ENCODE results near the gene KCTD16. TPM values are rescaled to one million over a fixed set of nuclear protein-coding genes. Genes with fewer than 3 reads are reported as not detected.

KCTD16 gene
- total RNA-seq, 1 experiment from 2014 or later, result 0.64 TPM

DNA sequence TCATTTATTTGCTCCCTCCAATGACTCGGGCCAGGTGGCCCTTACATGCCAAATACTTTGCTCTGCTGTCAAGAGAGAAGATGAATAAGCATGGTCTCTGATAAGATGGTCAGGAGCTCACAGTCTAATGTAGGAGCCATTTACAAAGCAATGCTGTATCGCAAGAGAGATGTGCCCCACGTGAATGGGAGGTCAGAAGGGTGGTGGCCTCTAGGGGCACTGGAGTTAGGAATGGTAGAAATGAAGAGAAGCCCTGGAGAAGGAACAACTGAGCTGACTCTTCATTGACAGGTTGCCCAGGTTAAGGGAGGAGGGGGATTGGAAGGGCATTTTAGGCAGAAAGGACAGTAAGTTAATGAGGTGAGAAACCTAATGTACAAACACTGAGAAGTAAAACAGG lies 286.5 kb downstream of the KCTD16 start:
- H3K4me2 ChIP-seq (ENCODE audit: low read length), result no peak overlapping the region
- ATAC-seq, result no peak
- CTCF ChIA-PET, result no interaction called here
- no peaks in the 10 kb centered on the region for H3K4me1 ChIP-seq (ENCODE audit: control insufficient read depth in 1 of 2, insufficient read depth in 2 of 2, low read length in 2 of 2)
- no peak overlapping the region for H3K4me3 ChIP-seq (replicated peaks in 1 of 2; ENCODE audit: low read depth in 1 of 2, low read length in 2 of 2)
- H3K9me2 ChIP-seq (ENCODE audit: insufficient read depth), result no peaks in the 10 kb centered on the region
- H3K27me3 ChIP-seq (ENCODE audit: insufficient read depth, low read length), result no peaks in the 10 kb centered on the region
- TF ChIP-seq SRF (IDR thresholded peaks at IDR 0.05; ENCODE audit: low read depth) (no peak), FOSL1 (IDR thresholded peaks at IDR 0.05; ENCODE audit: low read depth) (no peak), ZFX (IDR thresholded peaks at IDR 0.05) (no peak), SP1 (IDR thresholded peaks at IDR 0.05; ENCODE audit: low read depth) (no peak), EGR1 (IDR thresholded peaks at IDR 0.05; ENCODE audit: low read depth) (no peak), CBX3 (IDR thresholded peaks at IDR 0.05; ENCODE audit: low read depth) (no peak), RAD21 (IDR thresholded peaks at IDR 0.05; ENCODE audit: low read depth) (no peak), POLR2AphosphoS5 (IDR thresholded peaks at IDR 0.05; ENCODE audit: low read depth, low read length) (no peak), ATF3 (IDR thresholded peaks at IDR 0.05) (no peak)
- TF ChIP-seq, protein P1, sequence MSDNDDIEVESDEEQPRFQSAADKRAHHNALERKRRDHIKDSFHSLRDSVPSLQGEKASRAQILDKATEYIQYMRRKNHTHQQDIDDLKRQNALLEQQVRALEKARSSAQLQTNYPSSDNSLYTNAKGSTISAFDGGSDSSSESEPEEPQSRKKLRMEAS (IDR thresholded peaks at IDR 0.05), result no peak
- TF ChIP-seq, protein P2, sequence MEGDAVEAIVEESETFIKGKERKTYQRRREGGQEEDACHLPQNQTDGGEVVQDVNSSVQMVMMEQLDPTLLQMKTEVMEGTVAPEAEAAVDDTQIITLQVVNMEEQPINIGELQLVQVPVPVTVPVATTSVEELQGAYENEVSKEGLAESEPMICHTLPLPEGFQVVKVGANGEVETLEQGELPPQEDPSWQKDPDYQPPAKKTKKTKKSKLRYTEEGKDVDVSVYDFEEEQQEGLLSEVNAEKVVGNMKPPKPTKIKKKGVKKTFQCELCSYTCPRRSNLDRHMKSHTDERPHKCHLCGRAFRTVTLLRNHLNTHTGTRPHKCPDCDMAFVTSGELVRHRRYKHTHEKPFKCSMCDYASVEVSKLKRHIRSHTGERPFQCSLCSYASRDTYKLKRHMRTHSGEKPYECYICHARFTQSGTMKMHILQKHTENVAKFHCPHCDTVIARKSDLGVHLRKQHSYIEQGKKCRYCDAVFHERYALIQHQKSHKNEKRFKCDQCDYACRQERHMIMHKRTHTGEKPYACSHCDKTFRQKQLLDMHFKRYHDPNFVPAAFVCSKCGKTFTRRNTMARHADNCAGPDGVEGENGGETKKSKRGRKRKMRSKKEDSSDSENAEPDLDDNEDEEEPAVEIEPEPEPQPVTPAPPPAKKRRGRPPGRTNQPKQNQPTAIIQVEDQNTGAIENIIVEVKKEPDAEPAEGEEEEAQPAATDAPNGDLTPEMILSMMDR (IDR thresholded peaks at IDR 0.05 in 2 of 3, conservative IDR thresholded peaks at IDR 0.05 in 1 of 3; ENCODE audit: borderline replicate concordance in 1 of 3, insufficient read depth in 1 of 3, low read depth in 2 of 3, low read length in 2 of 3), result no peak
- H2AFZ ChIP-seq (ENCODE audit: low read depth, low read length, poor library complexity, severe bottlenecking), result no peak overlapping the region
- H3K36me3 ChIP-seq (ENCODE audit: control insufficient read depth in 1 of 2, insufficient read depth in 2 of 2, low read length in 2 of 2), result no peaks in the 10 kb centered on the region
- no peak overlapping the region for H3K27ac ChIP-seq (ENCODE audit: low read depth, low read length)
- RAD21 ChIA-PET (ENCODE audit: low non-redundant PET in 1 of 2, low total read pairs in 2 of 2, uncharacterized antibody in 2 of 2, unreplicated experiment in 2 of 2), result no interaction called here
- POLR2A ChIA-PET, result no interaction called here
- no peak overlapping the region for H3K9ac ChIP-seq (ENCODE audit: low read length)
- H4K20me1 ChIP-seq (ENCODE audit: insufficient read depth), result no peaks in the 10 kb centered on the region
- no peaks in the 10 kb centered on the region for H3K79me2 ChIP-seq (ENCODE audit: insufficient read depth, low read length)
- BruUV-seq (replicated peaks), result no TSS peak
- no peaks in the 10 kb centered on the region for H3K9me3 ChIP-seq (ENCODE audit: control insufficient read depth in 1 of 2, insufficient read depth in 1 of 2, low read depth in 1 of 2, low read length in 2 of 2)
- intact Hi-C loops (cut with micrococcal nuclease), result no loop called here
- no peak for DNase-seq (ENCODE audit: low read depth, low spot score)

Measured in HCT116 (cell line).